Cardiac muscle cell (in vitro differentiated cells and primary cell): ENCODE results near the gene USP53. TPM values are rescaled to one million over a fixed set of nuclear protein-coding genes. Genes with fewer than 3 reads are reported as not detected.

Source experiments
- DNase-seq, 2 donors: peaks; one replicate each; pipeline versions ENCODE4 v3.0.0 to v3.0.0-alpha.2; 2010 to 2017; ENCODE audit warnings: low read depth in 1 of 2, low spot score in 1 of 2
- H3K27ac ChIP-seq: fragments of 200-600 bp; sonication (generic); 2 replicates; pipeline ENCODE4 v1.5.1; 2016
- H3K27me3 ChIP-seq: fragments of 200-600 bp; sonication (generic); 2 replicates; pipeline ENCODE4 v1.6.0; 2016; ENCODE audit warnings: control low read depth
- H3K36me3 ChIP-seq: fragments of 200-600 bp; sonication (generic); 2 replicates; pipeline ENCODE4 v1.5.1; 2016; ENCODE audit warnings: control low read depth
- H3K4me1 ChIP-seq: fragments of 200-600 bp; sonication (generic); 2 replicates; pipeline ENCODE4 v1.8.1; 2017; ENCODE audit warnings: low read depth, mild to moderate bottlenecking, mixed run types
- H3K4me3 ChIP-seq: fragments of 200-600 bp; sonication (generic); 2 replicates; pipeline ENCODE4 v1.5.1; 2016; ENCODE audit warnings: mild to moderate bottlenecking
- H3K9me3 ChIP-seq: fragments of 200-600 bp; sonication (generic); 2 replicates; pipeline ENCODE4 v1.5.1; 2017; ENCODE audit warnings: low read depth, mild to moderate bottlenecking, control low read depth
- CTCF ChIP-seq: IDR thresholded peaks from 2 replicates; pipeline ENCODE4 v1.5.1; 2012; ENCODE audit warnings: low read depth, mild to moderate bottlenecking, low read length
- polyA plus RNA-seq: library from polyadenylated mRNA; unstranded; fragments of >200 nt; fragmentation: Nextera tagmentation; extraction: Ambion mirVana; gene quantifications from 2 replicates; pipeline ENCODE4 v1.2.1, GENCODE V29; 2016
- total RNA-seq: library from RNA; depleted of rRNA; stranded (reverse); fragments of >200 nt; gene quantifications from 2 replicates; pipeline ENCODE4 v1.2.3, GENCODE V29; 2016

The USP53 gene
- total and polyA plus RNA-seq, 2 experiments from 2014 or later, result 14.1 to 28.1 TPM

- Histone ChIP-seq H3K27me3 (no peaks in the 10 kb centered on the region), H3K4me1 (no peaks in the 10 kb centered on the region), H3K36me3 (peaks cover 8% of the 10 kb centered on the region), H3K27ac (no peak overlapping the region), H3K9me3 (no peaks in the 10 kb centered on the region), H3K4me3 (no peak overlapping the region)
- no peak for DNase-seq
- TF ChIP-seq CTCF, result no peak
Observed at GRCh38 chr4:119184128-119184527, 28.4 kb upstream of the USP53 start.

- H3K27ac ChIP-seq, result no peak overlapping the region
- no peaks in the 10 kb centered on the region for H3K27me3 ChIP-seq
- H3K36me3 ChIP-seq, result peaks cover 8% of the 10 kb centered on the region
- no peak overlapping the region for H3K4me3 ChIP-seq
- H3K4me1 ChIP-seq, result no peaks in the 10 kb centered on the region
- DNase-seq, result peak in 1 of 2 donors; percentile 68
- H3K9me3 ChIP-seq, result no peaks in the 10 kb centered on the region
- no peak for TF ChIP-seq CTCF
Observed at GRCh38 chr4:119189638-119190037, 22.9 kb upstream of the USP53 start.

GRCh38 chr4:119190354-119190753 lies 22.2 kb upstream of the USP53 start:
- peaks cover 8% of the 10 kb centered on the region for H3K36me3 ChIP-seq
- H3K9me3 ChIP-seq, result no peaks in the 10 kb centered on the region
- H3K27ac ChIP-seq, result no peak overlapping the region
- no peak for DNase-seq
- no peak for TF ChIP-seq CTCF
- no peaks in the 10 kb centered on the region for H3K27me3 ChIP-seq
- H3K4me1 ChIP-seq, result no peaks in the 10 kb centered on the region
- H3K4me3 ChIP-seq, result no peak overlapping the region

- H3K27me3 ChIP-seq, result no peaks in the 10 kb centered on the region
- DNase-seq, result no peak
- TF ChIP-seq CTCF, result no peak
- H3K9me3 ChIP-seq, result no peaks in the 10 kb centered on the region
- no peak overlapping the region for H3K27ac ChIP-seq
- no peak overlapping the region for H3K4me3 ChIP-seq
- H3K36me3 ChIP-seq, result peaks cover 2% of the 10 kb centered on the region
- no peaks in the 10 kb centered on the region for H3K4me1 ChIP-seq
Observed at GRCh38 chr4:119191505-119191904, 21.0 kb upstream of the USP53 start.

- Histone ChIP-seq H3K27ac (no peak overlapping the region), H3K4me3 (no peak overlapping the region), H3K9me3 (no peaks in the 10 kb centered on the region), H3K27me3 (no peaks in the 10 kb centered on the region), H3K4me1 (no peaks in the 10 kb centered on the region), H3K36me3 (no peaks in the 10 kb centered on the region)
- DNase-seq, result no peak
- no peak for TF ChIP-seq CTCF
Observed at GRCh38 chr4:119197772-119198212, 14.7 kb upstream of the USP53 start.

GRCh38 chr4:119204916-119205315 lies 7.6 kb upstream of the USP53 start:
- Histone ChIP-seq H3K27ac (peak overlapping the region; percentile 59), H3K36me3 (no peaks in the 10 kb centered on the region), H3K27me3 (no peaks in the 10 kb centered on the region), H3K9me3 (no peaks in the 10 kb centered on the region), H3K4me1 (peaks cover 33% of the 10 kb centered on the region), H3K4me3 (no peak overlapping the region)
- DNase-seq, result no peak
- no peak for TF ChIP-seq CTCF
